Trophoblast cell (in vitro differentiated cells and primary cell): Measurements from ENCODE around the gene AHCYL2.

Experiments used
- DNase-seq, 2 donors: peaks; one replicate each; pipeline ENCODE4 v3.0.0-alpha.2; 2016
- H2AFZ ChIP-seq: 2 replicates; pipeline ENCODE4 v1.6.1; 2013; ENCODE audit warnings: low read length, moderate library complexity, mild to moderate bottlenecking; ENCODE audit not compliant: insufficient read depth, poor library complexity
- H2AK5ac ChIP-seq: 2 replicates; pipeline ENCODE4 v1.6.1; 2013; ENCODE audit warnings: mild to moderate bottlenecking, low read length
- H2BK120ac ChIP-seq: 2 replicates; pipeline ENCODE4 v1.6.1; 2013; ENCODE audit warnings: low read length, mild to moderate bottlenecking, moderate library complexity; ENCODE audit not compliant: insufficient read depth, poor library complexity
- H2BK12ac ChIP-seq: 2 replicates; pipeline ENCODE4 v1.6.1; 2013; ENCODE audit warnings: mild to moderate bottlenecking, low read length, moderate library complexity
- H2BK5ac ChIP-seq: 2 replicates; pipeline ENCODE4 v1.6.1; 2013; ENCODE audit warnings: low read length, low read depth, moderate library complexity, mild to moderate bottlenecking; ENCODE audit not compliant: poor library complexity
- H3K14ac ChIP-seq: 2 replicates; pipeline ENCODE4 v1.6.1; 2013; ENCODE audit warnings: mild to moderate bottlenecking, low read length
- H3K18ac ChIP-seq: 2 replicates; pipeline ENCODE4 v1.6.1; 2013; ENCODE audit warnings: mild to moderate bottlenecking, low read length
- H3K23ac ChIP-seq: 2 replicates; pipeline ENCODE4 v1.6.1; 2013; ENCODE audit warnings: low read length
- H3K27ac ChIP-seq: 2 replicates; pipeline ENCODE4 v1.5.1; 2013; ENCODE audit warnings: low read depth, mild to moderate bottlenecking, inconsistent platforms, low read length, moderate library complexity
- H3K27me3 ChIP-seq: 2 replicates; pipeline ENCODE4 v1.6.1; 2013; ENCODE audit warnings: inconsistent platforms, mild to moderate bottlenecking, low read length, moderate library complexity; ENCODE audit not compliant: insufficient read depth
- H3K36me3 ChIP-seq, 2 experiments: 1 replicate in 1 of 2; 2 replicates in 1 of 2; pipeline ENCODE4 v1.6.1; 2013; ENCODE audit warnings: low read length in 2 of 2, mild to moderate bottlenecking in 2 of 2, moderate library complexity in 1 of 2; ENCODE audit not compliant: insufficient read depth in 2 of 2, control insufficient read depth in 1 of 2
- H3K4ac ChIP-seq: 2 replicates; pipeline ENCODE4 v1.6.1; 2013; ENCODE audit warnings: low read depth, mild to moderate bottlenecking, low read length, moderate library complexity
- H3K4me1 ChIP-seq, 2 experiments: 1 replicate in 1 of 2; 2 replicates in 1 of 2; pipeline ENCODE4 v1.6.1; 2013; ENCODE audit warnings: low read length in 2 of 2, mild to moderate bottlenecking in 2 of 2, moderate library complexity in 1 of 2; ENCODE audit not compliant: insufficient read depth in 2 of 2, control insufficient read depth in 1 of 2
- H3K4me2 ChIP-seq: 2 replicates; pipeline ENCODE4 v1.6.1; 2013; ENCODE audit warnings: inconsistent platforms, mild to moderate bottlenecking, low read length, moderate library complexity
- H3K4me3 ChIP-seq: 2 replicates; pipeline ENCODE4 v1.5.1; 2013; ENCODE audit warnings: mild to moderate bottlenecking, low read depth, low read length, inconsistent platforms
- H3K79me1 ChIP-seq: one replicate; pipeline ENCODE4 v1.6.1; 2013; ENCODE audit warnings: low read length
- H3K79me2 ChIP-seq: 2 replicates; pipeline ENCODE4 v1.6.1; 2013; ENCODE audit warnings: low read length, mild to moderate bottlenecking; ENCODE audit not compliant: control insufficient read depth, insufficient read depth, poor library complexity
- H3K9ac ChIP-seq: 2 replicates; pipeline ENCODE4 v1.6.1; 2013; ENCODE audit warnings: mild to moderate bottlenecking, low read length
- H3K9me3 ChIP-seq: 2 replicates; pipeline ENCODE4 v1.6.1; 2013; ENCODE audit warnings: low read depth, mild to moderate bottlenecking, control low read depth, inconsistent platforms, low read length; ENCODE audit not compliant: insufficient read depth
- H4K12ac ChIP-seq: 2 replicates; pipeline ENCODE4 v1.6.1; 2013; ENCODE audit warnings: low read depth, mild to moderate bottlenecking, low read length, moderate library complexity
- H4K8ac ChIP-seq: 2 replicates; pipeline ENCODE4 v1.6.1; 2013; ENCODE audit warnings: low read depth, mild to moderate bottlenecking, low read length, moderate library complexity
- H4K91ac ChIP-seq: one replicate; pipeline ENCODE4 v1.6.1; 2013; ENCODE audit warnings: low read depth, mild to moderate bottlenecking, low read length, moderate library complexity
- WGBS: extraction: QIAGEN DNeasy Blood & Tissue Kit; methylation state at CpG from one replicate; pipeline ENCODE4 v1.1.7; 2013; ENCODE audit warnings: missing lambda C conversion rate; ENCODE audit not compliant: insufficient read length, insufficient coverage; ENCODE audit errors: extremely low coverage; 5-methylcytosine and 5-hydroxymethylcytosine counted together

AHCYL2 gene

GRCh38 chr7:129332254-129333035, 107.6 kb downstream of the AHCYL2 start:
- H3K4ac ChIP-seq, result no peak overlapping the region
- H2BK5ac ChIP-seq, result no peak overlapping the region
- peak in 1 of 2 donors; percentile 11 for DNase-seq
- H3K27me3 ChIP-seq, result no peaks in the 10 kb centered on the region
- H4K8ac ChIP-seq, result no peak overlapping the region
- H3K4me3 ChIP-seq, result no peak overlapping the region
- H2BK12ac ChIP-seq, result no peak overlapping the region
- H3K4me1 ChIP-seq, result no peaks in the 10 kb centered on the region
- H3K79me2 ChIP-seq, result no peaks in the 10 kb centered on the region
- no peaks in the 10 kb centered on the region for H3K79me1 ChIP-seq
- H3K14ac ChIP-seq, result no peak overlapping the region
- no peak overlapping the region for H2AFZ ChIP-seq
- H4K91ac ChIP-seq, result no peak overlapping the region
- H3K9me3 ChIP-seq, result no peaks in the 10 kb centered on the region
- H3K18ac ChIP-seq, result no peak overlapping the region
- no peak overlapping the region for H3K4me2 ChIP-seq
- no peaks in the 10 kb centered on the region for H3K36me3 ChIP-seq
- no peak overlapping the region for H3K27ac ChIP-seq
- no peak overlapping the region for H4K12ac ChIP-seq
- WGBS, result no CpG with 5 or more reads among the region's 3 CpGs
- H3K9ac ChIP-seq, result no peak overlapping the region
- H2AK5ac ChIP-seq, result no peak overlapping the region
- no peak overlapping the region for H2BK120ac ChIP-seq
- no peak overlapping the region for H3K23ac ChIP-seq

GRCh38 chr7:129334473-129334872, 109.6 kb downstream of the AHCYL2 start:
- no peaks in the 10 kb centered on the region for H3K9me3 ChIP-seq
- H4K12ac ChIP-seq, result no peak overlapping the region
- no peaks in the 10 kb centered on the region for H3K79me1 ChIP-seq
- DNase-seq, result no peak
- no peaks in the 10 kb centered on the region for H3K36me3 ChIP-seq
- H3K4me2 ChIP-seq, result no peak overlapping the region
- no peak overlapping the region for H3K27ac ChIP-seq
- H3K14ac ChIP-seq, result no peak overlapping the region
- H2AFZ ChIP-seq, result no peak overlapping the region
- no peak overlapping the region for H3K18ac ChIP-seq
- no peak overlapping the region for H3K4ac ChIP-seq
- H2BK120ac ChIP-seq, result no peak overlapping the region
- no peak overlapping the region for H3K4me3 ChIP-seq
- H3K9ac ChIP-seq, result no peak overlapping the region
- no CpG with 5 or more reads among the region's 3 CpGs for WGBS
- no peak overlapping the region for H4K91ac ChIP-seq
- H3K79me2 ChIP-seq, result no peaks in the 10 kb centered on the region
- H3K27me3 ChIP-seq, result no peaks in the 10 kb centered on the region
- no peak overlapping the region for H2AK5ac ChIP-seq
- no peaks in the 10 kb centered on the region for H3K4me1 ChIP-seq
- no peak overlapping the region for H3K23ac ChIP-seq
- no peak overlapping the region for H2BK5ac ChIP-seq
- no peak overlapping the region for H2BK12ac ChIP-seq
- no peak overlapping the region for H4K8ac ChIP-seq

- Histone ChIP-seq H2BK5ac (no peak overlapping the region), H3K27me3 (no peaks in the 10 kb centered on the region), H3K4ac (no peak overlapping the region), H3K79me2 (no peaks in the 10 kb centered on the region), H3K9ac (no peak overlapping the region), H3K4me2 (no peak overlapping the region), H3K14ac (no peak overlapping the region), H4K12ac (no peak overlapping the region), H3K4me3 (no peak overlapping the region), H3K4me1 (no peaks in the 10 kb centered on the region), H3K18ac (no peak overlapping the region), H3K23ac (no peak overlapping the region), H4K91ac (no peak overlapping the region), H2AK5ac (no peak overlapping the region), H4K8ac (no peak overlapping the region), H3K79me1 (no peaks in the 10 kb centered on the region), H2BK12ac (no peak overlapping the region), H3K9me3 (no peaks in the 10 kb centered on the region), H2AFZ (no peak overlapping the region), H3K27ac (no peak overlapping the region), H3K36me3 (no peaks in the 10 kb centered on the region), H2BK120ac (no peak overlapping the region)
- no CpG with 5 or more reads among the region's 2 CpGs for WGBS
- DNase-seq, result no peak
Observed at GRCh38 chr7:129338450-129338849, 113.6 kb downstream of the AHCYL2 start.

GRCh38 chr7:129341212-129341611, 116.4 kb downstream of the AHCYL2 start:
- H2AFZ ChIP-seq, result no peak overlapping the region
- H2AK5ac ChIP-seq, result no peak overlapping the region
- H3K23ac ChIP-seq, result no peak overlapping the region
- H4K8ac ChIP-seq, result no peak overlapping the region
- H3K27me3 ChIP-seq, result no peaks in the 10 kb centered on the region
- no peak overlapping the region for H3K4me2 ChIP-seq
- H3K14ac ChIP-seq, result no peak overlapping the region
- no peak overlapping the region for H3K4me3 ChIP-seq
- no peak overlapping the region for H2BK120ac ChIP-seq
- H3K79me2 ChIP-seq, result no peaks in the 10 kb centered on the region
- no peaks in the 10 kb centered on the region for H3K36me3 ChIP-seq
- no peak overlapping the region for H3K9ac ChIP-seq
- no peaks in the 10 kb centered on the region for H3K79me1 ChIP-seq
- H3K18ac ChIP-seq, result no peak overlapping the region
- no peak overlapping the region for H3K27ac ChIP-seq
- H2BK12ac ChIP-seq, result no peak overlapping the region
- H4K12ac ChIP-seq, result no peak overlapping the region
- DNase-seq, result no peak
- H3K9me3 ChIP-seq, result no peaks in the 10 kb centered on the region
- no peak overlapping the region for H2BK5ac ChIP-seq
- no peak overlapping the region for H3K4ac ChIP-seq
- WGBS, result no CpG with 5 or more reads among the region's 1 CpG
- H4K91ac ChIP-seq, result no peak overlapping the region
- H3K4me1 ChIP-seq, result no peaks in the 10 kb centered on the region
